ENCODE results near the gene SP2.

DNA sequence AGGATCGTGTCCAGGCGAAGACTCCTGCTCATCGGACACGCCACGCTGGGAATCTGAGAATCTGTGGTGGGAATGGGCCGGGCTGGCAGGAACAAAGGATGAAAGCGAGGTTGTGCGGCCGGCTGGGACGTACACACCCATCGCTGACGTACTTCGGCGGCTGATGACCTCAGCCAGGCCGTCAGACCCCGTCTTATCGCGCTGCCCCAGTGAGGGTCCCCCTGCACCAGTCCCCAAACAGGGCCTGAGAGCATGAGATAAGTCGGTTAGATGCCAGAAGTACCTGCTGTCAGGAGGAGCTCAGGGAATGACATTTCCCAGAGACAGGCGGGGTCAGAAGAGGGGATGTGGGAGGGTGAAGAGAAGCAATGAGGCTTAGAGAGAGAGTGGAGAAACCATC is 29.1 kb upstream of the SP2 start:
- no peak for TF ChIP-seq POLR2AphosphoS5 (IDR thresholded peaks at IDR 0.05; ENCODE audit: low read depth, low read length)
- no peak for TF ChIP-seq POLR2A (IDR thresholded peaks at IDR 0.05; ENCODE audit: low read depth, low read length)
